Suppressor macrophage treated with lipopolysaccharide for 4 hours (primary cell): ENCODE measurements around the gene NKIRAS1.
"Not testable (repeated sequence)": the region's sequence is repeated elsewhere in the genome, so short reads cannot be mapped to it uniquely, and the experiment has no call there.

Source experiments
- DNase-seq: peaks from one replicate; pipeline ENCODE4 v3.0.0-alpha.2; 2020

NKIRAS1 gene

DNA sequence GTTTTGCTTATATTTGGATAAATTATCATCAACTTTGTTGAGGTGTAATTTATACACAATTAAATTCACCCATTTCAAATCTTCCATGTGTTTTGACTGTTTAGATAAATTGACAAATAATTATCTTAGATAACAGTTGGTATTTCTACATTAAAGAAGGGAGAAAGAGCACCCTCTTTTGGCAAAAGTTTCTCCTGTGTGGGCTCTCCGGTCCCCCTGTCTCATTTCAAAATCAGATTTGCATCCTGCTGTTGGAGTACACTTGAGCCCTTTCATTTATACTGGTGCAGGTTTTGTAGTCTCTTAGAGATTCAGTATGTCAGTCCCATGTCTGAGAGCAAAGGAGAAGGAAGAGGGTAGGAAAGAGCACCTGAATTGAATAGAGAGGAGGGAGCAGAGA, 49.4 kb downstream of the NKIRAS1 start:
- no peak for DNase-seq

- DNase-seq: no peak
These were observed 51.0 kb downstream of the NKIRAS1 start for GRCh38 chr3:23865595-23866396.

GRCh38 chr3:23864931-23865330, 51.9 kb downstream of the NKIRAS1 start:
- no peak for DNase-seq

DNA sequence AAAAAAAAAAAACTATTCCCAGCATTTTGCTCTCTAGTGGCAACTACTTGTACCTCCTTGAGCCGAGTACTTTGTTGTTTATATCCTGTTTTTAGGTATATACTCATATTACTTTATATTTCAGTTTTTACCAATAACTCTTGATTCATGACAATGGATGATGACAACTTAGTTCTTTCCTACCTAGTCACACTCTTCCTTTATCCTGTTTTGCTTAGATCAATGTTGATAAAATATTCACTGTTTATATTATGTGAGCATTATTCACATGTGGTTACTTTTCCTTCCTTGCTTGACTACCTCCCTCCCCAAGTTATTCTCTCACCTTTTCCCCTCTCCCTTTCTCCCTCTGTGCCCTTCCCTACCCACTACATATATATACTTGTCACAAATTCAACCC, 53.7 kb downstream of the NKIRAS1 start:
- no peak for DNase-seq

GRCh38 chr3:23861689-23862088, 55.1 kb downstream of the NKIRAS1 start:
- DNase-seq: no peak

DNA sequence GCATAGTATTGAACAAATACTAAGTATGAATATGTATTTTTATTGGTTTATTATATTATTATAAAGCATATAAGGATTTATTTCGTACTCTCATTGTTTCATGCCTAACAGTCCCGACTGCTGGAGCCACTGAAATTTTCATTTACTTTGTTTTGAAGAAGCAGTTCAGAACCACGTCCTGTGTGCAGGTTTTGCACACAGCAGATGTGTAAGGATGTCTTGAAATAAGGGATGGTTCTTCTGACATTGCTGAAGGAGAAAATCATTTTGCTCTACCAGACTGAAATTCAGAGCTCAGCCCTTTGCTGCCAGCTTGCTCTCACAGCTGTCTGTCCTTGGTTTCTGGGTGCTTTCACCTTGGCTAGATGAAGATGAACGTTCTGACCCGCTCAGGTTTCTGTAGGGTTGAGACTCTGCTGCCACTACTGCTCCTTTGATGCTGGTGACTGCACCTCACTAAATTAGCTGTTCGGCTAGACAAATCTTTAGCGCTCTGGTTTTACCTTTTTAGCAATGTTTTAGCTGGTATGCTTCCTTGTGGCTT, 56.9 kb downstream of the NKIRAS1 start:
- DNase-seq: no peak

DNA sequence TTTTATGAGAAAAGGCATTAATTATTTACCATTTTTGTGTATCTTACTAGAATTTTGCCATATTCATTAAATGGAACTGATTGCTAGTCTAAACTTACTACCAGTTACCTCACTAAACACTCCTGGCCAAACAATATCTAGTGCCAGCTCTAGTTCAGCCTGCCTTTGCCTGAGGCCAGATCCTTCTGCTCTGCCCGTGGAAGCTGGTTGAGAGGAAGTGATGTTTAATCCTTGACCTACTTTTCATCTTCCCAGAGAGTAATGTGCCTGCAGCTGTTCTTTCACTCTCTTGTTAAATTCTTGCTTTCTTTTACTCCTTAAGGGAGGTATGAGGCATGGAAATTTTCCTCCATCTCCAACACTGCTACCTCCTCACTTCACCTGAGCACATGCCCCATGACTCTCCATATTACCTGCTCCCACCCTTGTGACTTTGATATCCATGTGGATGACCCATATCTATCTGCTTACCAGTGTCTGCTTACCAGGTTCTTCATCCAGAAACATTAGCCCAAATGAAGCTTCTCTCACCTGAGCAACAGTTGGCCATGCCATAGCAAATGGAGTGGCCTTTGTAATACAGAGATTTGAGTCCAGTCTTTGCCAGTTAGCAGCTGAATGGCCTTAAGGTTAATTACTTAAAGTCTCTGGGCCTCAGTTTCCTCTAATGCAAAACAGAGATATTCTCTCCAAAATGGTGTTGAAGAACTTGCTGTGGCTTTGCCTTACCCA, 57.6 kb downstream of the NKIRAS1 start:
- DNase-seq: no peak

GRCh38 chr3:23856286-23856685, 60.5 kb downstream of the NKIRAS1 start:
- no peak for DNase-seq

GRCh38 chr3:23849462-23849861, 67.3 kb downstream of the NKIRAS1 start:
- not testable (repeated sequence) for DNase-seq

- DNase-seq: no peak
These were observed 71.2 kb downstream of the NKIRAS1 start for GRCh38 chr3:23845326-23846216.

DNA sequence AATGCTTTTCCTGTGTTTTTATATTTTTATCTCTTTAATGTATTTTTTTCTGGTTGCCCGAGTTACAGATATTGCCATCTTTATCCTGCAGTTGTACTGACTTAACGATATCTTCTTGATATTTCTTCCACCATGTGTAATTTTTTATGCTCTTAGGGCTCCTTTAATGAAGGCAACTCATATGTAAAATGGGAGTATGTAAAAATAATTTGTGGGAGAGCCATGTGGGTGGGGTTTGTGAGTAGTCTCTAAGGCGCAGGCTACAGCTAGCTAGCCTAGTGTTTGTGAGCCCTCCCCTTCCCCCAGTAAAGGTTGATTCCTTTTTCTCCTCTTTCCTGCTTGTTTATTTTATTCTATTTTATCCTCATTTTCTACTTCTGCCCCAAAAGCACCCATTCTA, 72.9 kb downstream of the NKIRAS1 start:
- no peak for DNase-seq
